Measurements from ENCODE around the gene CCNL2.

DNA sequence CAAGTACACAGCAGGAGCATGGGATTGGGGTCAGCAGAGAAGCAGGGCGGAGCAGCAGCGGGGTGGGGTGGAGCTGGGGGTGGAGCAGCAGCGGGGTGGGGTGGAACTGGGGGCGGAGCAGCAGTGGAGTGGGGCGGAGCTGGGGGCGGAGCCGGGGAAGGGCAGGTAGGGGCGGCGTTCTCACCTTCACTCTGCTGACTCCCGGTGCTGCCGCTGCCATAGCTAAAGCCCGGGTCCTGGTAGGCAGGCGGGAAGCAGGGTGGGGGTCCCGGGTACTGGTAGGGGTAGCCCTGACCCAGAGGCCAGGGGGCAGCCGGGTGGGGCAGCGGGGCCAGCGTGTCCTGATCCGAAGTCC lies 61.4 kb downstream of the CCNL2 start:
- no peak for TF ChIP-seq POLR2A (IDR thresholded peaks at IDR 0.05; ENCODE audit: low read length)
- no peak for TF ChIP-seq GATA1 (IDR thresholded peaks at IDR 0.05; ENCODE audit: low read depth, low read length)
